IMR-90 (cell line): ENCODE results near the gene EEF2K. TPM values are rescaled to one million over a fixed set of nuclear protein-coding genes. Genes with fewer than 3 reads are reported as not detected.

ENCODE experiments used
- ATAC-seq: fragments of 200-7000 bp; cut with Tn5 transposase; 2 replicates; pipeline ENCODE4 v1.9.1; 2020; ENCODE audit warnings: low read depth, mild to moderate bottlenecking, moderate library complexity
- BruUV-seq: library from RNA; stranded (reverse); fragments of 400-500 nt; replicated peaks from 2 replicates; lab custom pipeline; 2021; lab: Mats Ljungman, UMichigan
- CTCF ChIA-PET: fragments of 300-600 bp; formaldehyde crosslinking; extraction: SDS; loops from one replicate; lab custom pipeline; 2021; ENCODE audit warnings: antibody characterized with exemption; lab: Yijun Ruan, JAX
- POLR2A ChIA-PET: fragments of 300-600 bp; sonication (Branson Sonifier 250); formaldehyde crosslinking; loops from one replicate; lab custom pipeline; 2022; ENCODE audit warnings: antibody characterized with exemption; ENCODE audit not compliant: unreplicated experiment; lab: Charles Lee
- DNase-seq: peaks from one replicate; pipeline ENCODE4 v3.0.0; 2013
- H2AFZ ChIP-seq: replicated peaks from 2 replicates; pipeline ENCODE3; 2013; ENCODE audit warnings: low read length, mild to moderate bottlenecking; ENCODE audit not compliant: poor library complexity
- H2AK5ac ChIP-seq: 2 replicates; pipeline ENCODE4 v1.6.1; 2013; ENCODE audit warnings: low read depth, low read length, inconsistent platforms
- H2AK9ac ChIP-seq: replicated peaks from 2 replicates; pipeline ENCODE3; 2013; ENCODE audit warnings: mild to moderate bottlenecking, low read depth, low read length, moderate library complexity; ENCODE audit not compliant: poor library complexity
- H2BK120ac ChIP-seq: 2 replicates; pipeline ENCODE4 v1.6.1; 2013; ENCODE audit warnings: low read depth, low read length, inconsistent platforms
- H2BK15ac ChIP-seq: 3 replicates; pipeline ENCODE4 v1.6.1; 2013; ENCODE audit warnings: low read depth, low read length, inconsistent platforms
- H2BK20ac ChIP-seq: 2 replicates; pipeline ENCODE4 v1.6.1; 2013; ENCODE audit warnings: low read depth, mild to moderate bottlenecking, inconsistent platforms, low read length, moderate library complexity
- H2BK5ac ChIP-seq: 2 replicates; pipeline ENCODE4 v1.6.1; 2013; ENCODE audit warnings: mild to moderate bottlenecking, low read depth, low read length, inconsistent platforms; ENCODE audit not compliant: poor library complexity, severe bottlenecking
- H3K14ac ChIP-seq: replicated peaks from 2 replicates; pipeline ENCODE4 v1.6.1; 2013; ENCODE audit warnings: low read depth, low read length, inconsistent platforms
- H3K18ac ChIP-seq: 2 replicates; pipeline ENCODE4 v1.6.1; 2013; ENCODE audit warnings: low read depth, low read length, control low read depth
- H3K23ac ChIP-seq: 2 replicates; pipeline ENCODE4 v1.6.1; 2013; ENCODE audit warnings: low read depth, low read length, inconsistent platforms
- H3K27ac ChIP-seq: 2 replicates; pipeline ENCODE4 v1.5.1; 2013; ENCODE audit warnings: mild to moderate bottlenecking, control low read depth, low read length; ENCODE audit not compliant: insufficient read depth
- H3K27me3 ChIP-seq: 2 replicates; pipeline ENCODE4 v1.6.1; 2013; ENCODE audit warnings: low read length; ENCODE audit not compliant: control insufficient read depth, insufficient read depth
- H3K36me3 ChIP-seq: 2 replicates; pipeline ENCODE4 v1.6.1; 2013; ENCODE audit warnings: low read length, mixed read lengths; ENCODE audit not compliant: control insufficient read depth, insufficient read depth
- H3K4ac ChIP-seq: 2 replicates; pipeline ENCODE4 v1.6.1; 2013; ENCODE audit warnings: low read depth, low read length, inconsistent platforms
- H3K4me1 ChIP-seq: 2 replicates; pipeline ENCODE4 v1.6.1; 2013; ENCODE audit warnings: low read length, mixed read lengths; ENCODE audit not compliant: control insufficient read depth, insufficient read depth
- H3K4me2 ChIP-seq: 2 replicates; pipeline ENCODE4 v1.6.1; 2013; ENCODE audit warnings: low read depth, mild to moderate bottlenecking, control low read depth, low read length, moderate library complexity
- H3K4me3 ChIP-seq: 2 replicates; pipeline ENCODE4 v1.5.1; 2013; ENCODE audit warnings: low read depth, mild to moderate bottlenecking, control low read depth, low read length, moderate library complexity; ENCODE audit not compliant: insufficient read depth
- H3K56ac ChIP-seq: 2 replicates; pipeline ENCODE4 v1.6.1; 2013; ENCODE audit warnings: low read length, inconsistent platforms; ENCODE audit not compliant: insufficient read depth; ENCODE audit errors: extremely low read depth
- H3K79me1 ChIP-seq, 2 experiments: 2 replicates each; pipeline ENCODE4 v1.6.1; 2013; ENCODE audit warnings: low read length in 2 of 2, inconsistent platforms in 1 of 2, low read depth in 1 of 2
- H3K9ac ChIP-seq: 2 replicates; pipeline ENCODE4 v1.6.1; 2013; ENCODE audit warnings: low read depth, low read length, control low read depth
- H3K9me1 ChIP-seq: 2 replicates; pipeline ENCODE4 v1.6.1; 2013; ENCODE audit warnings: low read length, inconsistent platforms; ENCODE audit not compliant: insufficient read depth
- H3K9me3 ChIP-seq: 2 replicates; pipeline ENCODE4 v1.6.1; 2013; ENCODE audit warnings: low read length; ENCODE audit not compliant: control insufficient read depth, insufficient read depth
- H4K20me1 ChIP-seq: 2 replicates; pipeline ENCODE4 v1.6.1; 2013; ENCODE audit warnings: low read length, inconsistent platforms; ENCODE audit not compliant: insufficient read depth
- H4K5ac ChIP-seq: 2 replicates; pipeline ENCODE4 v1.6.1; 2013; ENCODE audit warnings: mild to moderate bottlenecking, low read depth, low read length, control low read depth
- H4K8ac ChIP-seq, 2 experiments: 2 replicates each; pipeline ENCODE4 v1.6.1; 2013; ENCODE audit warnings: low read depth in 2 of 2, low read length in 2 of 2, control low read depth in 1 of 2, inconsistent platforms in 1 of 2
- H4K91ac ChIP-seq: 2 replicates; pipeline ENCODE4 v1.6.1; 2013; ENCODE audit warnings: low read depth, low read length, inconsistent platforms; ENCODE audit not compliant: insufficient read depth
- NFE2L2 ChIP-seq: fragments of 150-350 bp; IDR thresholded peaks from 2 replicates; pipeline ENCODE4 v1.6.1; 2016; ENCODE audit warnings: low read depth, mild to moderate bottlenecking, low read length
- RFX5 ChIP-seq: IDR thresholded peaks from 2 replicates; pipeline ENCODE4 v1.8.0; 2012; ENCODE audit warnings: low read depth, mild to moderate bottlenecking, low read length, moderate library complexity
- WGBS, 2 experiments: methylation state at CpG; one replicate each; pipeline versions ENCODE4 v1.1.5 to v1.1.7; 2013; ENCODE audit warnings: missing lambda C conversion rate in 2 of 2; ENCODE audit not compliant: insufficient read length in 1 of 2; ENCODE audit errors: extremely low coverage in 2 of 2; 5-methylcytosine and 5-hydroxymethylcytosine counted together
- dilution Hi-C: fragments of 300-500 bp; cut with HindIII; formaldehyde crosslinking; loops from one replicate; pipeline ENCODE4 v1.14.3; 2018; ENCODE audit warnings: low sequenced_read_pairs; ENCODE audit not compliant: unreplicated experiment
- in situ Hi-C: fragments of 300-500 bp; cut with MboI; formaldehyde crosslinking; loops from 3 replicates; pipeline ENCODE4 v1.14.3; 2019; ENCODE audit warnings: low sequenced_read_pairs, inconsistent platforms, mixed read lengths
- intact Hi-C: fragments of 100-400 bp; cut with micrococcal nuclease; formaldehyde crosslinking; loops from 2 replicates; pipeline ENCODE4 v1.10.0; 2022
- polyA plus RNA-seq, 3 experiments: library from polyadenylated mRNA; depleted of rRNA; stranded (reverse); fragments of >200 nt; gene quantifications; 2 replicates each; pipeline ENCODE4 v1.2.3, GENCODE V29; 2012; ENCODE audit warnings: low replicate concordance in 1 of 3
- total RNA-seq: library from RNA; depleted of rRNA; stranded (reverse); fragments of >200 nt; gene quantifications from 2 replicates; pipeline ENCODE4 v1.2.3, GENCODE V29; 2012

EEF2K gene
- total and polyA plus RNA-seq, 2 of the 4 experiments (the other 2 are of a cell fraction) = 9.7 to 16.5 TPM

- no peak overlapping the region for H2AK5ac ChIP-seq
- POLR2A ChIA-PET = no interaction called here
- no TSS peak for BruUV-seq
- no peak overlapping the region for H4K91ac ChIP-seq
- no peak overlapping the region for H3K23ac ChIP-seq
- peak overlapping the region; percentile 37 for H2AK9ac ChIP-seq
- H3K36me3 ChIP-seq = peaks cover 58% of the 10 kb centered on the region
- no peak overlapping the region for H2AFZ ChIP-seq
- H2BK15ac ChIP-seq = no peak overlapping the region
- H3K9me3 ChIP-seq = no peaks in the 10 kb centered on the region
- peaks cover 4 to 37% of the 10 kb centered on the region in 2 experiments; a peak in 3 of 4 replicates for H3K79me1 ChIP-seq
- H3K27ac ChIP-seq = no peak overlapping the region
- no peaks in the 10 kb centered on the region for H3K4me1 ChIP-seq
- H3K27me3 ChIP-seq = no peaks in the 10 kb centered on the region
- no peak for DNase-seq
- no peak for ATAC-seq
- intact Hi-C loops (loop anchor here (5.0 kb wide), 1 partner anchor 768 kb away; no protein-coding TSS in a partner anchor), in situ Hi-C loops (loop anchor here (25.0 kb wide), 1 partner anchor 1163 kb away; the partner anchor contains the start of genes DNAH3 and LDAF1), dilution Hi-C loops (no loop called here)
- no peak overlapping the region for H3K18ac ChIP-seq
- no peak overlapping the region for H3K4me2 ChIP-seq
- H3K14ac ChIP-seq = no peak overlapping the region
- TF ChIP-seq NFE2L2 (no peak), RFX5 (no peak)
- H2BK20ac ChIP-seq = no peak overlapping the region
- H3K9ac ChIP-seq = no peak overlapping the region
- WGBS, 2 experiments = 84% methylated on average over 6 of the region's 19 CpGs; no CpG with 5 or more reads in 1 of the 2 experiments
- no peak overlapping the region for H3K4ac ChIP-seq
- no peak overlapping the region for H2BK120ac ChIP-seq
- H4K8ac ChIP-seq = no peak overlapping the region
- H4K5ac ChIP-seq = no peak overlapping the region
- H3K56ac ChIP-seq = no peak overlapping the region
- H3K4me3 ChIP-seq = no peak overlapping the region
- CTCF ChIA-PET = no interaction called here
- peaks cover 24% of the 10 kb centered on the region for H4K20me1 ChIP-seq
- no peak overlapping the region for H2BK5ac ChIP-seq
- H3K9me1 ChIP-seq = peaks cover 3% of the 10 kb centered on the region; the same call in 1 of the 2 replicates
These were observed 118.9 kb downstream of the EEF2K start for GRCh38 chr16:22324787-22325597.
